Activated CD8-positive, alpha-beta memory T cell treated with anti-CD3 and anti-CD28 coated beads, Interleukin-2, amount 50 U/mL, for 1 hour (primary cell): Measurements from ENCODE around the gene CLCNKB.
"Not testable (repeated sequence)": the region's sequence is repeated elsewhere in the genome, so short reads cannot be mapped to it uniquely, and the experiment has no call there.

Experiments used
- DNase-seq: peaks from one replicate; pipeline ENCODE4 v3.0.0-alpha.2; 2020; ENCODE audit errors: extremely low read depth

The CLCNKB gene

DNA sequence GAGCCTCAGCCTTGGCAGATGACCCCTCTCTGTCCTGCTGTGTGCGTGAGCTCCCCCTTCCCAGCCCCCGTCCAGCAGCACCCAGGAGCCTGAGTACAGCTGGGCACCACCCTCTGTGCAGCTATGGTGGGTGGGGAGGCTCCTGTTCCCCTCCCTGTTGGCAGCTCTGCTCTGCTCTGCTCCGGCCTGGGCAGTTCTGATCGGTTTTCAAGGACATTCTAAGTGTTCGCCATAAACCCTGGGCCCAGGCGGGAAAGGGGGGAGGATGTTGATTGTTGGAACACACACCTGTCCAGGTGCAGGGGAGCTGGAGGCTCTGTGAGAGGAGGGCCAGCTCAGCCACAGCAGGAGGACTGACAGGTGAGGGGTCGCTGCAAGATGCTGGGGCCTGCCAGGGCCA lies at the start of gene CLCNKB:
Gene CLCNKB, plus strand, starts transcription at position 262 of the 400 bp plus-strand sequence. CDS start 711 bp downstream, outside the sequence.
- DNase-seq = no peak

DNA sequence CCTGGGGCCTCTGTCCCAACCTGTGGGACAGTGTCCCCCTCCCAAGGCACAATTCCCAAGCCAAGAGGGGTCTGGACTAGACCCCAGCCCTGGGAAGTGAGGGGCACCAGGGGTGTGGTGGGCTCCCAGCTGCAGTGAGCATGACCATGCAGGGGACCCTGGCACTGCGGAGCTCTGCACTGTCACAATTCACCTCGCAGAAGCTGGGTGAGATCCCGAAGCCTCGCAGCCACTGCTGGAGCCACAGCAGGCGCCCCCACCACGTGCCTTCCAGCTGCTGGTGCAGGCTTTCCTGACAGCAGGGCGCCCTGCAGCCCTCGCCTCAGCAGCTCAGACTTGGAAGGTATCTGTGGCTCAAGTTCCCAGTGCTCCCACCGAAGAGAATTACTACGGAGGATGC lies 49.5 kb upstream of the CLCNKB start:
- DNase-seq = no peak

DNA sequence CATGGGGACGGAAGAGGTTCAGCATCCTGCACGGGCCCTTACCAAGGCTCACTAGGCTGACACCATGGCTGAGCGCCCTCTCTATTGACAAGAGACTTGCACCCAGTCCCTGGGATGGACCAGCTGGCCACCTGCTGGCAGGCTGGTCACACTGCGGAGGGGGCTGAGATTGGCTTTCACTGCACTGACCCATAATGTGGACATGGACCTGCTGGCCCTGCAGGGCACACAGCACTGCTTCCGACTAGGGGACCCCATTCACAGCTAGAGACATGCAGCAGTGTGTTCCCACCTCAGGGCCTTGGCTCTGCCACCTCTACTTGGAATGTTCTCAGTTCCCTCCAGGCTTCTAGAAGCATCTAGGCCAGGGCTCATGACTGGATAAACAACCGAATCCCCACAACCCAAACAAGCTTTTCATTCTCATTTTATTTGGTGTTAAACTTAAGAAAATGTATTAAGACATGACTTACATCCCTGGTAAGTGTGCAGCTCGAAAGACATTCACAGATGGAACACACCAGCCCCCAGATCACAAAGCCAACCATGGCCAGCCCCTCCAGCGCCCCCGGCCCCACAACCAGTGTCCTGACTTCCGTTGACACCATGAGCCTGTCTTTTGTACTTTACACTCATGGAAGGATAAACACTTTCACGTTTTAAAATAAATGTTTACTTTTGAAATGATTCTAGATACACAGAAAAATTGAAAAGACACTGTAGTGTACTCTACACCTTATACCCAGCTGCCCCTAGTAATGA lies 48.8 kb upstream of the CLCNKB start:
- no peak for DNase-seq

DNA sequence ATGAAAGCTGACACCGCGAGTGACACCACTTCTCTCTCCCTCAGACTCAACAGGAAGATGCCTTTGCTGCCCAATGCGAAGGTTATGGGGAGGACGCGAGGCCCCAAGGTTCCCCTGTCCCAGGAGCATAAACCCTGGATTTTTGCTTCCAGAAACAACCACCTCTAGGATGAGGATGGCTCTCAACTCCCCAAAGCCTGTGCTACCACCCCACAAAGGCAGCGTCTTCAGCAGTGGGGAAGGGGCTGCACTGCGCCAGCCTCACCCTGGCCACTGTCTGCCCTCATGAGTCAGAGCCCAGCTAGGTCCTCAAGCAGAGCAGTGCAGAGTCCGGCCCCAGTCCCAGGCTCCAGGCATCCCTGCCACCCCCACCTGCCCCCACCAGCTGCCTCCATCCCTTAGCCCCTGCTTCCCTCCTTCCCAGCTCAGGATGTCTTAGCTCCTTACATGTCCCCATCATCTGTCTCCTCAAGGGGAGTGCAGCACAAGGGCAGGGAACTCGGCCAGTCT lies 46.5 kb upstream of the CLCNKB start:
- no peak for DNase-seq

DNA sequence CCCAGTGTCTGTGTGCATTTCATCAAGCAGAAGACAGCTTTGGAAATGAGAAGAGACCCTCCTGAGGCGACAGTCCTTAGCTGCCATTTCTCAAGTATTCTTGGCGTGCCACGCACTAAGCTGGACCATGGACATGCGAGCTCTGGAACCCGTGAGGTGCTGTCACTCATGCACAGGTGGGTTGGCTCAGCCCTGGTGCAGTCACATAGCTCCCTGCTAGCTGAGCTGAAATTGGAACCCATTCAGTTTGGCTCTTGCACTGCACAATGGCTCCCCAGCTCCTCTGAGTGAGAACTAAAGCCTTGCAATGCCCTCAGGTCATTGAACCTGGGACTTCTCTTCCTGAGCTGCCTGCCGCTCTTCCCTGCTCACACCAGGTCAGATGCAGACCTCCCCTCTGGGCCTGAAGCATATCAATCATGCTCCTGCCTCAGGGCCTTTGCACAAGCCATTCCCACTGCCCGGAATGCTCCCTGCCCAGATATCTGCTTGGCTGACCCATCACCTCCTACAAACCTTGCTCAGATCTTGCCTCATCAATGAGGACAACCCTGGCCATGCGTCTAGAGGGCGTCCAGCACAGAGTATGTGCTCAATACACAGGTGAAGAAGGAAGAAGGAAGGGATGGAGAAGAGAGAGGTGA lies 45.8 kb upstream of the CLCNKB start:
- no peak for DNase-seq

DNA sequence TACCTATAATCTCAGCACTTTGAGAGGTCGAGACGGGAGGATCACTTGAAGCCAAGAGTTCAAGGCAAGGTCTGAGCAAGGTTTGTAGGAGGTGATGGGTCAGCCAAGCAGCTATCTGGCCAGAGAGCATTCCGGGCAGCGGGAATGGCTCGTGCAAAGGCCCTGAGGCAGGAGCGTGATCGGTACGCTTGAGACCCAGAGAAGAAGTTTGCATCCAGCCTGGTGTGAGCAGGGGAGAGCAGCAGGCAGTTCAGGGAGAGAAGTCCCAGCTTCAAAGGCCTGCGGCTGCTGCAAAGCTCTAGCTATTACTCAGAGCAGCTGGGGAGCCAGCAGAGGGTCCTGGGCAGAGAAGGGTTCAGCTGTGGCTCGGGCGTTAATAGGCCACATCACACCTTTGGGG lies 44.7 kb upstream of the CLCNKB start:
- no peak for DNase-seq

DNA sequence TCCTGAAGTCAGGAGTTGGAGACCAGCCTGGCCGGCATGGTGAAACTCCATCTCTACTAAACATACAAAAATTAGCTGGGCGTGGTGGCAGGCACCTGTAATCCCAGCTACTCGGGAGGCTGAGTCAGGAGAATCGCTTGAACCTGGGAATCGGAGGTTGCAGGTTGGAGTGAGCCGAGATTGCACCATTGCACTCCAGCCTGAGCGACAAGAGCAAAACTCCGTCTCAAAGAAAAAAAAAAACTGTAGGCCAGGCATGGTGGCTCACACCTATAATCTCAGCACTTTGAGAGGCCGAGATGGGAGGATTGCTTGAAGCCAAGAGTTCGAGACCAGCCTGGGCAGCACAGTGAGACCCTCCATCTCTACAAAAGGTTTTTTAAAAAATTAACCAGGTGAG lies 42.3 kb upstream of the CLCNKB start:
- not testable (repeated sequence) for DNase-seq

DNA sequence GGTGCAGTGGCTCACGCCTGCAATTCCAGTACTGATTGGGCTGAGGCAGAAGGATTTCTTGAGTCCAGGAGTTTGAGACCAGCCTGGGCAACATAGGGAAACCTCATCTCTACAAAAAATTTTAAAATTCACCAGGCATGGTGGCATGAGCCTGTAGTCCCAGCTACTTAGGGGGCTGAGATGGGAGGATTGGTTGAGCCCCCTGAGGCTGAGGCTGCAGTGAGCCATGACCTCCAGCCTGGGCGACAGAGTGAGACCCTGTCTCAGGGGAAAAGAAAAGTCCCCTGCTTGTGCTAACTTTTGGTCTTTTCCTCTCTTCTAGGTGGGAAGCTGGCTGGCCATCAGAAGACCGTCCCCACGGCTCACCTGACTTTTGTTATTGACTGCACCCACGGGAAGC lies 38.0 kb upstream of the CLCNKB start:
- no peak for DNase-seq

DNA sequence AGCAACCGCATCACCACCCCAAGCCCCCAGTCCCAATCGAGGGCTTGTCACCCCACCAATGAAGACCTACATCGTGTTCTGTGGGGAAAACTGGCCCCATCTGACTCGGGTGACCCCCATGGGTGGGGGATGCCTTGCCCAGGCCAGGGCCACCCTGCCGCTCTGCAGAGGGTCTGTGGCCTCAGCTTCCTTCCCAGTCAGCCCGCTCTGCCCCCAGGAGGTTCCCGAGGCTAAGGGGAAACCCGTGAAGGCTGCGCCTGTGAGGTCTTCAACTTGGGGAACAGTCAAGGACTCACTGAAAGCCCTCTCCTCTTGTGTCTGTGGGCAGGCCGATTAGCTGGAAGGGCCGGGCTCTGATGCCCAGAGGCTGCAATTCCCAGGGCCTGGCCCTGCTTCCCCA lies 37.6 kb upstream of the CLCNKB start:
- no peak for DNase-seq

DNA sequence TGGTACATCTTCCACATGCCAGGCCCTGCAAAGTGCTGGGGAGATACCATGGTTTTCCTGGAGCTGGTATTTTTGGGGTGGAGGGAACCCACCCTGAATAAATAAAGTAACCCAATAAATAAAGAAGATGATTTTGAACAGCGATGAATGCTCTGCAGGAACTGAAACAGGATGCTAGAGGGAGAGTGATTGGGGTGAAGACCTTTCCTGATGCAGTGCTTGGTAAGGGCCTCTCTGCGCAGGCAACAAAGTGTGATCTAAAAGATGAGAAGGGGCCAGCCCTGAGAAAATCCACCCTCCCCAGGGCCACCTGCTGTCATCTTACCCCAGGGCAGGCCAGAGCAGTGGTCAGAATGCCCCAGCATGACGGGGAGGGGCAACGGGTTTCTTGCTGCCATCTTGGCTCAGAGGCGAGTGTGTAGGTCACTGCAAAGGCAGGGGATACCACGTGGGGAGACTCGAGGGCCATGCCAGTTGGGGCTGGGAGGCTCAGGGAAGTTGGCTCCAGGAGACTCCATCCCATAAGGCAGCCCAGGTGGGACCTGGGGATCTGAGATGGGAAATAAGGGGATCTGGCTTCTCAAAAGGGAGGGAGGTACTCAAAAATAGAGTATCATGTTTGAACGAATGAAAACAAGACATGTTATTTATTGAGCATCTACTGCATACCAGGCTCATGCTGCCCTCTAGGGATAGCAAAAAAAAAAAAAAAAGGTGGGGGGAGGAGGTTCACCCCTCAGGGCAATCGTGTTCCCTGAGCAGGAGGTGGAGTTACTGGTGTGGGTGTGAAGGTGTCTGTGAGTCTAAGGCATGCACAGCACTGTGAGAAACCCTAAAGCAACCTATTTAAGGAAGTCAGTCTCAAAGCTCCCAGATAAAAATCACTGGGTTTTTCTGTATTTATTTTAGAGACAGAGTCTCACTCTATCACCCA lies 36.8 kb upstream of the CLCNKB start:
- no peak for DNase-seq

DNA sequence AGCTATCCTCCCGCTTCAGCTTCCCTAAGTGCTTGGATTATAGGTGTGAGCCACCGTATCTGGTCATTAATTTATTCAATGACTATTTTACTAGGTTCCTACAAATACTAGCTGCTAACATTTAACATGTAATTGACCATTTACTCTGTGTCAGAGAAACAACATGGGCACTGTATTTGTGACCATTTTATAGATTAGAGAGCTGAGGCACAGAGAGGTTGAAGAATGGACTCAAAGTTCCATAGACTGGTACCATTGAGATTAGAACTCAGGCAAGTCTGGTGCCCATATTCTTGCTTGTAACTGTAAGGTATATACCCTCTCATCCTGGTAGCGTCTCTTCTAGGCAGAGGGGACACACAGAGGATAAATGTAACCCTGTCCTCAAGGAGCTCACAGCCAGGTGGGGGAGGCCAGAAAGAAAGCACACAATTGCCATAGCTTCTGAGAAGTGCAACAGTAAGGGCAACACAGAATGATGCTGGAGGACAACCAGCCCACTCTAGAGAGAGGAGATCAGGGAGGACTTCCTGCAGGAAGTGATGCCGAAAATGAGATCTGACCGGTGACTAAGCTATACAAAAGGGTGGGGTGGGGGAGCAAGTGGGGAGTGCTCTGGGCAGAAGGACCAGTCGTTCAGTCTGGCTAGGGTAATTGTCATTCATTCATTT lies 35.8 kb upstream of the CLCNKB start:
- DNase-seq = no peak

DNA sequence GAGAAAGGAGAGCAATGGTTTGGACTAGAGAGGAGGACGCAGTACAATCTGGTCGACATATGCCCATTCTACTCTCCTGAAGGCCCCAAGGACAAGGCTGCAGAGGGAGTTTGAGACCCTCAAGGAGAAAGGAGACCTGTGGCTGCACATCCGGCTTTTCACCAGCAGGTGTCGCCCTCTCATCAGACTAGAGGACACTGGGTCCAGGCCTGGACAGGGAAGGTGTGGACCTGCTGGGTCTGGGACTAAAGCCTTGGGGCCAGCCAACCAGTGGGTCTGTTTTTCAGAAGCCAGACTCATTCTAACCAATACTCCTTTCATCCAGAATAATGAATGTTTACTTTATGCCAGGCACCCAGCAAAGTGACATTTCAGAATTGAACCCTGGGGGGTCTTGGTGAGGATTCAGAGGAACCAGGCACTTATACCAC lies 34.5 kb upstream of the CLCNKB start:
- peak; percentile 20 for DNase-seq

DNA sequence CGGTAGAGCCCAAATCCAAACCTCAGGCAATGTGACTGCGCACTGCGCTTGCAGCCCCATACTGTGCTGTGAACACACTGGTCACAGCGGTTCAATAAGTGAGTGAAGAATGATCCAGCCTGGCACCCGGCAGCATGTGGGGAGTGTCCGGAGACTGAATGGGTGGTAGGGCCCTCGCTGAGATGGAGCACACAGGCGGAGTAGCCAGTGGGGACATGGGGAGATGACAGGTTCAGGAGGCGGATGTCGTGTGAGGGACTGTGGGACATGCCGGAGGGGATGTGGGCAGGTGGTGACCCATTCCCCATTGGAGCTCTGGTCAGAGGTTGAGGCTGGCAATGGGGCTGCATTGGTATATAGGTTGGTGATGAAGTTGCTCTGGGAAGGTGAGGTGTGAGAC lies 33.9 kb upstream of the CLCNKB start:
- DNase-seq = no peak

DNA sequence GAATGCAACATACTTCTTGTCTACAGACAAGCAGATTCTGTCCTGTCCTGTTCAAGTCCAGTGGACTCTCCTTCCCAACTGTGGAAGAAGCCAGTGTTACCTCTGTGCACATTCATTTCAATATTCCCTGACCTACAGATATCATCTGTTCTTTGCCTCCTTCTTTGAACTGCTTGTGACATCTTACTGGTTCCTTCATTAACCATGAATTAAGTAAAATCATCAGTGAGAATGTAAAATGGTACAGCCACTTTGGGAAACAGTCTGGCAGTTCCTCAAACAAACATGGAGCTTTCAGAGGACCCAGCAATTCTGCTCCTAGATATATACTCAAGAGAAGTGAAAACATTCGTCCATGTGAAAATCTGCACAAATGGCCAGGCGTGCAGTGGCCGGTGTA lies 32.7 kb upstream of the CLCNKB start:
- DNase-seq = no peak

DNA sequence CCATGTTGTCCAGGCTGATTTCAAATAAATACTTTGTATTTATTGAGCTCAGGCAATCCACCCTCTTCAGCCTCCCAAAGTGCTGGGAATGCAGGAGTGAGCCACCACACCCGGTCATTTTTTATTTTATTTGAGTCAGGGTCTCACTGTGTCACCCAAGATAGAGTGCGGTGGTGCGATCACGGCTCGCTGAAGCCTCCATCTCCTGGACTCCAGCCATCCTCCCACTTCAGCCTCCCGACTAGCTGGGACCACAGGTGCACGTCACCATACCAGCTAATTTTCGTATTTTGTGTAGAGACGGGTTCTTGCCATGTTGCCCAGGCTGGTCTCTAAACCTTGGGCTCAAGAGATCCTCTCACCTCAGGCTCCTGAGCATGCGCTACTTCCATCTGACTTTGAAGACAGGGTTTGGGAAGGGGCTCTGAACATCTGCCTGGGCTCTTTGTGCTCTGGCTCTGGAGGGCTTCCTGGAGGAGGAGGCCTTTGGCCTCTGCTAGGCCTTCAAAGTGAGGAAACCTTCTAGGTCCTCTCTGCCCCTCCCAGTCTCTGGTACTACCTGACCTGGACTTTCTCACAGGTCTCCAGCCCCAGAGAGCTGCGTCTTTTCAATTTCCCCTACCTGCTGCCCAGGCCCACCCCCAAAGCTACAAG lies 31.5 kb upstream of the CLCNKB start:
- no peak for DNase-seq

DNA sequence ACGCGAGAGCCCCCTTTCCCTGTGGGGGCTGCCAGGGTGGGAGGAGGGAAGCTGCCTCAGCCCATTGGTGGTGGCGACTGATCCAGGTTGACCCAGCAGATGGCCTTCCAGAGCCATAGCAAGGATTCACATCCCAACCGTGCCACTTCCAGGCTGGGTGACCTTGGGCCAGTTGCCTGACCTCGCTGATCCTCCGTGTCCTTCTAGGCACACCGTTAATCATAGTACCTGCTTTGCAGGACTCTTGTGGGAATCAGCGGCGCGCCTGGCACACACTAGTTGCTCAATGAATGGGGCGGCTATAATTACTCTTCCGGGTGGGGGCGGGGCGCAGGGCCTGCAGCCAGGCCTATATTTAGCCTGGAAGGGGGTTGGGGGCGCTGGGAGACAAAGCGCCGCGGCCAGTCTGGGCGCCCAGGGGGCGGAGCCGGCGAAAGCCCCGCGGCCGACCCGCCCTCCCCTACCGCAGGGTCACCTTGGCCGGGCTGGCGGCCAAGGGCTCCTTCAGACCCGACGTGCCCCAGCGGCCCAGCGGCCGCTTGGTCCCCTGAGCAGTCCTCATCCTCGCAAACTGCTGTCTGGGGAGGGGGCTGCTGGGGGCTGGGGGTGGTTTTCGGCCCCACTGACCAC lies 30.9 kb upstream of the CLCNKB start:
- no peak for DNase-seq

DNA sequence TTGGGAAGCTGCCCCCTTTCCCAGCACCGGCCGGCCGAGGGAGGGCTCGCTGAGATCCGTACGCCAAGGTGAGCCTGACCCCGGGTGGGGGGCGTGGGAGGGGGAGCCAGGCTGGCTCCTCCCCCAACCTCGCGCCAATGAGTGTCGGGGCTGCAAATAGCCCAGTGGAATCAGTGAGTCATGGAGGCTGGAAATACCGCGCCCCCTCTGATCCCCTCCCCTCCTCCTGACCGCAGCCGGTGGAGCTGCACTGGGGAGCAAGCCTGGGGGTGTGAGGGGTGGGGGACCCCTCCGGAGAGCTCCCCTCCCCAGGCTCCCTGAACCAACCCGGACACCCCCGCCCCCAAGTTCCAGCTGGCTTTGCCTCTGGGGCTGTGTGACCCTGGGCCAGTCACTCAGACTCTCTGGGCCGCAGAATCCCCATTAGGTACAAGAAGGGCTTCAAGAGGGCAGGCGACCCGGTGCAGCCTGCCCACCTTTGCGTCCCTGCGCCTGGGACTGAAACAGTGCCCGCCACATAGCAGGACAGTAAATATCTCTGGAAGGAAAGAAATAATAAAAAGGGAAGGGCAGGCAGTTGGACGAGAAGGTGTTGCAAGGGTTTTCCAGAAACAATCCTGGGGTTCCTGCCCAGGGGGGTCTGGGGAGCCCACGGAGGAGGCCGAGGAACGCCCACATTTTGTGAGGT lies 30.2 kb upstream of the CLCNKB start:
- DNase-seq = peak; percentile 28

DNA sequence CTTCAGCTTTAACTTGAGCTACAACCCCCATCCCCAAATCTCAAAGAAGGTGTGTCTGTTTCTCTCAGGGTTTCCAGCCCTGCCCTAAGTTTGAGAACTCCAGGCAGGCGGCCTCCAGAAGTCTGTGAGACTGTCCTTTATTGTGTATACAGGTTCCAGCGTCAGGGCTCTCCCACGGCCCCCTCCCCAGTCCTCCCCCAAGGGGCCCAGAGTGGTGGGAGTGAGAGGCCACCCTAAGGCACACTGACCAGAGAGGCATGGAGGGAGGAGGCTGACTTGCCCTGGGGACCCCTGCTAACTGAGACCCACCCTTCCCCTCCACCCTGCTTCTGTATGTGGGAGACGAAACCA lies 29.7 kb upstream of the CLCNKB start:
- no peak for DNase-seq

DNA sequence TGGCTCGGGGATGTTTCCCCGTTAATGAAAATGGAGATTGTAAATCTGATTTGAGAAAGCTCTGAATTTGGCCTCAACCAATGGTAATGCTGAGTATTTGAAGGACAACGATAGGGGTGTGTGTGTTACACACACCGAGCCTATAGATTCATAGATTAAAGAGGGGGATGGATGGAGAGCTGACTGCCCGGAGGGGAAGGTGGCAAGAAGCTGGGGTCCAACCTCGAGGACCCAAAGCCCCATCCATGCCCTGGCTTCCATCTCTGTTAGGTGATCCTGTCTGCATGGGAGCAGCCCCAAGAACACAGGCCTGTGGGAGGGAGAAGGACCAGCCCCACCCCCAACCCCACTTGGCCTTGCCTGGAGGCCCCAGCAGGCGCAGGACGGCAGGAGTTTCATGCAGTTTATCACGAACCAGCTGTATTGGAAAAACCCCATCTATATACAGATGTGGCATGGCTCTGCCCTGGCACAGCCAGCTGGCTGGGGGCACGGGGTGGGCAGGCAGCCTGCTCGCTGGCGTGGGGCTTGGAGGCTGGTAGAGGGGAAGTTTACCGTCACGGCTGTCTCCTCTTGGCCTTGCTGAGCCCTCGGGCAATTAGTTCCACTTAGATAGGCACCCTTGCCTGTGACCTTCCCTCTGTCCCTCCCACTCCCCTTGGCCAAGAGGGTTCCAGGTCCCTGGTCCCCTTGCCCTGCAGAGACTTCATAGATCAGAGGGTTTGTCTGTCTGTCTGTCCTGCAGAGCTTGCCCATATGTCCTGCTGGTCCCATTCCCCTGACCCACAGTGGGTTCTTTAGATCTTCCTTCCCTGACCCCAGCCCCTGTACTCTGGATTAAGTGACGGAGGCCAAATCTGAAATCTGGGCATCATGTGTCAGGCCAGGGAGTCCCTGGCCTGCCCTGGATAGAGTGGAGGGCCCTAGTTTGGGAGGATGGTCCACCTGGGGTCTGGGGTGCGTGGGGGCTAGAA lies 28.8 kb upstream of the CLCNKB start:
- DNase-seq = no peak
